Activated CD8-positive, alpha-beta memory T cell treated with anti-CD3 and anti-CD28 coated beads, Interleukin-2, amount 50 U/mL, for 1 hour (primary cell): ENCODE measurements around the gene HPF1.
"Not testable (repeated sequence)": the region's sequence is repeated elsewhere in the genome, so short reads cannot be mapped to it uniquely, and the experiment has no call there.

Experiments used
- DNase-seq: peaks from one replicate; pipeline ENCODE4 v3.0.0-alpha.2; 2020; ENCODE audit errors: extremely low read depth

The HPF1 gene

GRCh38 chr4:169738604-169739003 is 19.1 kb downstream of the HPF1 start:
- DNase-seq, result not testable (repeated sequence)

- DNase-seq, result no peak
Measured at GRCh38 chr4:169730564-169730963, 27.2 kb downstream of the HPF1 start.

- DNase-seq, result no peak
Measured at GRCh38 chr4:169727616-169728015, 30.1 kb downstream of the HPF1 start.

- no peak for DNase-seq
Measured at GRCh38 chr4:169724260-169724659, 33.5 kb downstream of the HPF1 start.

- no peak for DNase-seq
Measured at GRCh38 chr4:169723207-169723965, 34.4 kb downstream of the HPF1 start.

- DNase-seq, result no peak
Measured at GRCh38 chr4:169720529-169720928, 37.2 kb downstream of the HPF1 start.

GRCh38 chr4:169716677-169717076 is 41.1 kb downstream of the HPF1 start:
- no peak for DNase-seq

- no peak for DNase-seq
Measured at GRCh38 chr4:169715826-169716225, 41.9 kb downstream of the HPF1 start.

- DNase-seq, result no peak
Measured at GRCh38 chr4:169707958-169708643, 49.6 kb downstream of the HPF1 start.

GRCh38 chr4:169698331-169698730 is 59.4 kb downstream of the HPF1 start:
- DNase-seq, result no peak

GRCh38 chr4:169690787-169691186 is 67.0 kb downstream of the HPF1 start:
- DNase-seq, result no peak

GRCh38 chr4:169689681-169690080 is 68.1 kb downstream of the HPF1 start:
- DNase-seq, result no peak

- no peak for DNase-seq
Measured at GRCh38 chr4:169682372-169683047, 75.2 kb downstream of the HPF1 start.
